ENCODE data around the gene INSR.
A peak's percentile ranks its signal among the peaks of the same experiment; 100 is the strongest.
"Not testable (repeated sequence)": the region's sequence is repeated elsewhere in the genome, so short reads cannot be mapped to it uniquely, and the experiment has no call there.

The INSR gene

DNA sequence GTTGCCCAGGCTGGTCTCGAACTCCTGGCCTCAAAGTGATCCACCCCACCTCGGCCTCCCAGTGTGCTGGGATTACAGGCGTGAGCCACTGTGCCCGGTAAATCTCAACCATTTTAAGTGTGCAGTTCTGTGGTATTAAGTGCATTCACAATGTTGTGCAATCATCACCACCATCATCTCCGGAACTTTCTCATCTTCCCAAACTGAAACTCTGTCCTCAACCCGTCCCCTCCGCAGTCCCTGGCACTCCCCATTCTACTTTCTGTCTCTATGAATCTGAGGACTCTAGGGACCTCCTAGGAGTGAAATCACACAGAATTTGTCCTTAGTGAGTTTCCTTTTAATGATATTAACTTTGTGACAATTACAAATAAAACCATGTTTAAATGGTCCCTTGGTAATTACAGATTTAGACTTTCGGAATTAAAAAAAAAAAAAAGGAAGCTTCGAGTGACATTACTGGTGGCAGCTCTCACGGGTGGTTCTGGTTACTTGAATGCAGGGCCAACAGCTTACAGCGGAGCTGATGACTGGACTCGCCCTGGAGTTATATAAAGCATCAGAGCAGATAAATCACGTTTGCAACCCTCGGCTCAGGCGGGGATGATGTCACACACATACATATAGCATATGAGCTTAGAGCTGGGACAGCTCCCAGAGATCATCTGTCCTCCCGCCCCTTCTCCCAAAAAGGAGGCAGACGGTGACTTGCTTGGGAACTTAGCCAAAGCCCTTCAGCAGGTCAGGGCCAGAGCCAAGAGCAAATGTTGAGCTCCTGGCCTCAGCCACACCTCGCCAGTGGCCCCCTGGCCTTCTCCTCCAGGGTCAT lies 134.9 kb downstream of the INSR start:
- Histone ChIP-seq H3K27ac (no peak overlapping the region), H4K20me1 (ENCODE audit: insufficient read depth) (no peaks in the 10 kb centered on the region), H3K27me3 (ENCODE audit: insufficient read depth, low read depth) (no peaks in the 10 kb centered on the region), H3K4me2 (no peak overlapping the region), H3K36me3 (ENCODE audit: insufficient read depth) (no peaks in the 10 kb centered on the region), H3K79me2 (ENCODE audit: insufficient read depth, low read depth) (no peaks in the 10 kb centered on the region), H3K4me1 (ENCODE audit: low read depth, poor library complexity, severe bottlenecking) (no peaks in the 10 kb centered on the region), H3K9ac (no peak overlapping the region), H3K4me3 (IDR thresholded peaks at IDR 0.05; ENCODE audit: insufficient read depth, low read depth, low read length) (no peak overlapping the region), H2AFZ (ENCODE audit: low read depth) (no peak overlapping the region)
- no peak for TF ChIP-seq CTCF (conservative IDR thresholded peaks at IDR 0.05; ENCODE audit: low read depth, low read length)

DNA sequence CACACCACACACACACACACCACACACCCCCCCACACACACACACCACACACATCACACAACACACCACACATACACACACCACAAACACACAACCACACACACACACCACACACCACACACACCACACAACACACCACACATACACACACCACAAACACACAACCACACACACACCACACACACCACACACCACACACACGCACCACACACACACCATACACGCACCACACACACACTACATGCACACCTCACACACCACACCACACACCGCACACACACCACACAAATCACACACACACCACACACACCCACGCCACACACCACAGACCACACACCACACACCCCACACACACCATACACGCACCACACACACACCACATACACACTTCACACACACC lies 141.2 kb downstream of the INSR start:
- TF ChIP-seq CTCF (conservative IDR thresholded peaks at IDR 0.05; ENCODE audit: low read depth, low read length): no peak
- no peaks in the 10 kb centered on the region for H4K20me1 ChIP-seq (ENCODE audit: insufficient read depth)
- H3K4me3 ChIP-seq (IDR thresholded peaks at IDR 0.05; ENCODE audit: insufficient read depth, low read depth, low read length): no peak overlapping the region
- no peak overlapping the region for H2AFZ ChIP-seq (ENCODE audit: low read depth)
- no peaks in the 10 kb centered on the region for H3K79me2 ChIP-seq (ENCODE audit: insufficient read depth, low read depth)
- H3K9ac ChIP-seq: no peak overlapping the region
- H3K4me1 ChIP-seq (ENCODE audit: low read depth, poor library complexity, severe bottlenecking): peaks cover 32% of the 10 kb centered on the region
- H3K27ac ChIP-seq: no peak overlapping the region
- H3K4me2 ChIP-seq: no peak overlapping the region
- no peaks in the 10 kb centered on the region for H3K36me3 ChIP-seq (ENCODE audit: insufficient read depth)
- H3K27me3 ChIP-seq (ENCODE audit: insufficient read depth, low read depth): no peaks in the 10 kb centered on the region

- Histone ChIP-seq H3K4me1 (ENCODE audit: low read depth, poor library complexity, severe bottlenecking) (peaks cover 36% of the 10 kb centered on the region), H3K36me3 (ENCODE audit: insufficient read depth) (no peaks in the 10 kb centered on the region), H3K79me2 (ENCODE audit: insufficient read depth, low read depth) (no peaks in the 10 kb centered on the region), H3K27ac (no peak overlapping the region), H4K20me1 (ENCODE audit: insufficient read depth) (no peaks in the 10 kb centered on the region), H2AFZ (ENCODE audit: low read depth) (no peak overlapping the region), H3K4me2 (no peak overlapping the region), H3K27me3 (ENCODE audit: insufficient read depth, low read depth) (no peaks in the 10 kb centered on the region), H3K9ac (no peak overlapping the region), H3K4me3 (IDR thresholded peaks at IDR 0.05; ENCODE audit: insufficient read depth, low read depth, low read length) (no peak overlapping the region)
- TF ChIP-seq CTCF (conservative IDR thresholded peaks at IDR 0.05; ENCODE audit: low read depth, low read length): no peak
Measured at GRCh38 chr19:7152568-7152967, 141.6 kb downstream of the INSR start.

DNA sequence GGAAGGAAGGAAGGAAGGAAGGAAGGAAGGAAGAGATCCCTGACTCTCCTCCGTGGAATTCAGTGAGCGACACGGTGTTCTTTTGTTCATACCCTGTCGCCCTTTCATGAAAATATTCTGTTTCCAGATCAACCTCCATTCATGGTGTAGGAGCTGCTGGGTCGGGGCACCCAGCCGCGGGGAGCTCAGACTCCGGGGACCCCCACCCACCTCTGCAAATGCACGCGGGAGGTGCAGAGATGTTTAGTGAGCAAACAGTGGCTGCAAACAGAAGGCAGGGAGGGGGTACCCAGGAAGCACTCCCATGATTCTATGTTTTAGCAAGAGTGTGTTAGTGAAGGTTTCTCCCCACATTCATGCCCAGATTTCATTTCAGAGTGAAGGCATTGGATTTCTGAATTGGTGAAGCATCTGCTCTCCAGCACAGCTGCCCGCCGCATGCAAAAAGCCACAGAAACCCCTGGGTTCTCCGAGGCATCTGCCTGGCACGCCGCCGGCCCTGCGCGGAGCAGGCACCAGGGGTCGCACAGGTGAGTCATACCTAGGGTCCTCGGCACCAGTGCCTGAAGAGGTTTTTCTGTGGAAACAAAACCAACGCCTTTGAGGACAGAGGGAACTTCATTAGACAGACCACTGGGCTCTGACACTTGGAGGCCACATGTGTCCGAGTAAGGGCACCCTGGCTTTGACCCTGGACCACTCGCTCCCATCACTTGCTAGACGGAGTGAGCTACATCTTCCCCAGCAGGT lies 144.1 kb downstream of the INSR start:
- no peak; the same call in 1 of the 2 replicates for TF ChIP-seq CTCF (conservative IDR thresholded peaks at IDR 0.05; ENCODE audit: low read depth, low read length)
- H3K27ac ChIP-seq: peak overlapping the region; percentile 35; the same call in 1 of the 2 replicates
- no peaks in the 10 kb centered on the region for H3K79me2 ChIP-seq (ENCODE audit: insufficient read depth, low read depth)
- no peaks in the 10 kb centered on the region for H3K27me3 ChIP-seq (ENCODE audit: insufficient read depth, low read depth)
- peak overlapping the region; percentile 49 for H3K4me2 ChIP-seq
- no peak overlapping the region; the same call in 1 of the 2 replicates for H2AFZ ChIP-seq (ENCODE audit: low read depth)
- no peaks in the 10 kb centered on the region for H4K20me1 ChIP-seq (ENCODE audit: insufficient read depth)
- no peaks in the 10 kb centered on the region for H3K36me3 ChIP-seq (ENCODE audit: insufficient read depth)
- peaks cover 54% of the 10 kb centered on the region for H3K4me1 ChIP-seq (ENCODE audit: low read depth, poor library complexity, severe bottlenecking)
- no peak overlapping the region for H3K4me3 ChIP-seq (IDR thresholded peaks at IDR 0.05; ENCODE audit: insufficient read depth, low read depth, low read length)
- peak overlapping the region; percentile 22; the same call in 1 of the 2 replicates for H3K9ac ChIP-seq

DNA sequence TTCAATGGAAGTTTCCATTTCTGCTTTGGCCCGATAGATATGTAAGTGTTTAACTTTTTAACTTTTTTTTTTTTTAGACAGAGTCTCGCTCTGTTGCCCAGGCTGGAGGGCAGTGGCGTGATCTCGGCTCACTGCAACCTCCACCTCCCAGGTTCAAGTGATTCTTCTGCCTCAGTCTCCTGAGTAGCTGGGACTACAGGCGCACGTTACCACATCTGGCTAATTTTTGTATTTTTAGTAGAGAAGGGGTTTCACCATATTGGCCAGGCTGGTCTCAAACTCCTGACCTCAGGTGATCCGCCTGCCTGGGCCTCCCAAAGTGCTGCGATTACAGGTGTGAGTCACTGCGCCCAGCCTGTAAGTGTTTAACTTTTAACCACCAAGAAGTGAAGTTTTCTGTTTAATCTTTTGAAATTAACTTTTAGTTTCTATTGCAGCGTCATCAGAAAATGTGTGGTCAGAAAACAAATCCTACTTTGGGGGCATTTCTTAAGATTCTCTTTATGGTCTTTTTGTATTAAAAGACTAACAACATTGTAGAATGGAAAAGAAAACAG lies 147.0 kb downstream of the INSR start:
- not testable (repeated sequence) for H4K20me1 ChIP-seq (ENCODE audit: insufficient read depth); H3K79me2 ChIP-seq (ENCODE audit: insufficient read depth, low read depth); H3K4me3 ChIP-seq (IDR thresholded peaks at IDR 0.05; ENCODE audit: insufficient read depth, low read depth, low read length); H3K9ac ChIP-seq; H2AFZ ChIP-seq (ENCODE audit: low read depth); H3K27me3 ChIP-seq (ENCODE audit: insufficient read depth, low read depth); H3K36me3 ChIP-seq (ENCODE audit: insufficient read depth)
- H3K4me1 ChIP-seq (ENCODE audit: low read depth, poor library complexity, severe bottlenecking): peaks cover 60% of the 10 kb centered on the region
- peak overlapping the region; percentile 57 for H3K27ac ChIP-seq
- H3K4me2 ChIP-seq: peak overlapping the region; percentile 63

DNA sequence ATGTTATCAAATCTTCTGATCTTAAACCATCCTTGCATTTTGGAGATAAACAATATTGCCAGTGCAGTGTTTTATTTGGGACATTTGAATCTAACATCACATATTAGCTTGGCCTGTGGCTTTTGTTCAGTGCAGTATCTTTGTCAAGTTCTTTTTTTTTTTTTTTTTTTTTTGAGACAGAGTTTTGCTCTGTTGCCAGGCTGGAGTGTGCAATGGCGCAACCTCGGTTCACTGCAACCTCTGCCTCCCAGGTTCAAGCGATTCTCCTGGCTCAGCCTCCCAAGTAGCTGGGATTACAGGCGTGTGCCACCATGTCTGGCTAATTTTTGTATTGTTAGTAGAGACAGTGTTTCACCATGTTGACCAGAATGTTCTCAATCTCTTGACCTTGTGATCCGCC lies 148.1 kb downstream of the INSR start:
- not testable (repeated sequence) for H3K36me3 ChIP-seq (ENCODE audit: insufficient read depth); H3K27me3 ChIP-seq (ENCODE audit: insufficient read depth, low read depth); H3K79me2 ChIP-seq (ENCODE audit: insufficient read depth, low read depth); H4K20me1 ChIP-seq (ENCODE audit: insufficient read depth); H2AFZ ChIP-seq (ENCODE audit: low read depth); H3K9ac ChIP-seq; H3K27ac ChIP-seq; H3K4me3 ChIP-seq (IDR thresholded peaks at IDR 0.05; ENCODE audit: insufficient read depth, low read depth, low read length)
- Histone ChIP-seq H3K4me2 (peak overlapping the region; percentile 63; the same call in 1 of the 2 replicates), H3K4me1 (ENCODE audit: low read depth, poor library complexity, severe bottlenecking) (peaks cover 55% of the 10 kb centered on the region)

Data from KMS-11 (cell line).